HFF-Myc (cell line): ENCODE results near the gene ABCA13.

ENCODE experiments used
- DNase-seq: peaks from one replicate; pipeline ENCODE4 v3.0.0-alpha.2; 2011; ENCODE audit warnings: low read depth; ENCODE audit errors: extremely low read depth
- H3K4me3 ChIP-seq: replicated peaks from 2 replicates; pipeline ENCODE4 v1.5.1; 2011; ENCODE audit warnings: low read depth, mild to moderate bottlenecking, control low read depth, low read length
- TF ChIP-seq, protein P1 (sequence below): IDR thresholded peaks from 2 replicates; pipeline ENCODE4 v1.5.1; 2012; ENCODE audit warnings: mild to moderate bottlenecking, low read depth, low read length, control low read depth; ENCODE audit errors: missing control alignments

Gene ABCA13

DNA sequence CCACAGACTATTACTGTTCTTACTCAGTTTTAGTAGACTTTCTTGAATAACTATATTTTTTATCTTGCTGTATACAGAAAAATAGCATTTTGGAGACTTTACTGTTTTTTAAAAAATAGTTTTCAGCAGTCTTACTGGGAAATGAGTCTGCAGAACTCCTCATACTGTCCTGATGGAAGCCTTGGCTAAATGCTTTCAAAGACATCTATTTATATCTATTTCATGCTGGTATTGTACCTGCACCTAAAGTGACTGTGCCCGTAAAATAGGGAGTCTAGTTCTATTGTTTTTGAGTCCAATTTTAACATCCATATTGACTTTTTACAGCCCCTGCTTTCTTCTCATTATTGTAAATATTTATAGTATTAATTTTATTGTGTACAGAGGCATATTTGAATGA lies 464.5 kb downstream of the ABCA13 start:
- no peak for DNase-seq
- H3K4me3 ChIP-seq, result no peak overlapping the region
- TF ChIP-seq, protein P1, sequence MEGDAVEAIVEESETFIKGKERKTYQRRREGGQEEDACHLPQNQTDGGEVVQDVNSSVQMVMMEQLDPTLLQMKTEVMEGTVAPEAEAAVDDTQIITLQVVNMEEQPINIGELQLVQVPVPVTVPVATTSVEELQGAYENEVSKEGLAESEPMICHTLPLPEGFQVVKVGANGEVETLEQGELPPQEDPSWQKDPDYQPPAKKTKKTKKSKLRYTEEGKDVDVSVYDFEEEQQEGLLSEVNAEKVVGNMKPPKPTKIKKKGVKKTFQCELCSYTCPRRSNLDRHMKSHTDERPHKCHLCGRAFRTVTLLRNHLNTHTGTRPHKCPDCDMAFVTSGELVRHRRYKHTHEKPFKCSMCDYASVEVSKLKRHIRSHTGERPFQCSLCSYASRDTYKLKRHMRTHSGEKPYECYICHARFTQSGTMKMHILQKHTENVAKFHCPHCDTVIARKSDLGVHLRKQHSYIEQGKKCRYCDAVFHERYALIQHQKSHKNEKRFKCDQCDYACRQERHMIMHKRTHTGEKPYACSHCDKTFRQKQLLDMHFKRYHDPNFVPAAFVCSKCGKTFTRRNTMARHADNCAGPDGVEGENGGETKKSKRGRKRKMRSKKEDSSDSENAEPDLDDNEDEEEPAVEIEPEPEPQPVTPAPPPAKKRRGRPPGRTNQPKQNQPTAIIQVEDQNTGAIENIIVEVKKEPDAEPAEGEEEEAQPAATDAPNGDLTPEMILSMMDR, result no peak

DNA sequence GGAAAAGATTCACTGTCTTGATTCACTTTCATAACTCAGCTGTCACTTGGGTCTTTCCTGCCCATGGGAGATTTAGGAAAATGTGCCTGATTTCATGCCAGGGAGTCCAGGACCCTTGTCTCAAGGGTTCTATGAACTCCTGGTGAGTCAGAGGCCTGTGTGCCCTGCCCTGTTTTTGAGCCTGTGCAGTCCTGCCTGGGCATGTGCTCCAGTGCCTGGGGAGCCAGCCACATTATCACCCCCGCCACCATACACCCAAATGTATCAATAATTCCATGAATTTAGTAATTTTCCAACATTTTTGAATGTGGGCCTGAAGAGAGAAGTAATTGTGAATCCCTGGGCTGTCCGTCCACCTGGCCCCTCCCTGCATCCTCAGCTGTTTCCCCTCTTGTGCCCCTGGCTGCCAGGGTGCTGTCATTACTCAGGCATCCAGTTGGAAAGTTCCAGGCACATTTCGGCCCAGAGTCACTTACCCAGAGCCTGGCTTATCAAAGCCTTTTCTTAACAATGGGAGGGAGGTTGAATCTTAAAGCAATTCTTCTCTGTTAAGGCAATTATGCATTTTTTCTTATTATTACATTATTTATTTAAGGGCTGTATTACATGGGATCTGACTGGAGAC lies 465.2 kb downstream of the ABCA13 start:
- TF ChIP-seq, protein P1, result no peak
- DNase-seq, result no peak
- H3K4me3 ChIP-seq, result no peak overlapping the region

DNA sequence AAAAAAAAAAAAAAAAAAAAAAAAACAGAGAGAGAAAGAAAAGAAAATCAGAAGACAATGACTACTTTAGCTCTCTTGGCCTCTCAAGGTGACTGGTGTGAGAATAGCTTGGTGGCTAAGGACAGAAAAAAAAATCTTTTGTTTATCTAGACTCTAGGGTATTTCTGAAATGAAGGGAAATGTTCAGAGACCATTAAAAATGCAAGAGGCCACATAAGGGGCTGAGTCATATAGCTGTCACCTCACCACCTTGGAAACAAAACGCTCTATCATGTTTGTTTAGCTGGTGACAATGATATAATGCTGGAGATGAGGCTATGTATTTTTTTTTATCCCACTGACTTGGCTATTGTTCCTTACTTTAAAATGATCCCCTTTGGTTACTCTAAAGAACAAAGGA lies 466.1 kb downstream of the ABCA13 start:
- DNase-seq, result no peak

DNA sequence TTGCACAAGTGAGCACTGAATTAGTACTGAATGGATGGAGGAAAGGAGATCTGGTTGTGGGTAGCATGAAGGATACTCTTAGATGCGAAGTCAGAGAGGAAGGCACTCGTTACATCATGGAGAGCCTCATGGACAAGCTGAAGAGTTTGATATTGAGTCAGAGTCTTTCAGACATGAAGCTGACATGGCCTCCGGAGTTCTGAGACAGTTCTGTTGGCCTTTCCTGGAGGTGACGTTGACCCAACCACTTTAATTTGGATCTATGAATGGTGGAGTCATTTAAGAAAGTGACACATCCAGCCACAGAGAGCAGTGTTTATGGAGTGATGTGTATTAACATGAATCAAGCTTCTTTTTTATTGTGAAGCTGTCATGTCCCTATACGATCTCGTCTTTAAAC lies 466.8 kb downstream of the ABCA13 start:
- TF ChIP-seq, protein P1, result no peak
- H3K4me3 ChIP-seq, result no peak overlapping the region
- no peak for DNase-seq

More for the DNA sequence above, 466.1 kb downstream of the ABCA13 start:
- no peak overlapping the region for H3K4me3 ChIP-seq
- TF ChIP-seq, protein P1, result no peak

DNA sequence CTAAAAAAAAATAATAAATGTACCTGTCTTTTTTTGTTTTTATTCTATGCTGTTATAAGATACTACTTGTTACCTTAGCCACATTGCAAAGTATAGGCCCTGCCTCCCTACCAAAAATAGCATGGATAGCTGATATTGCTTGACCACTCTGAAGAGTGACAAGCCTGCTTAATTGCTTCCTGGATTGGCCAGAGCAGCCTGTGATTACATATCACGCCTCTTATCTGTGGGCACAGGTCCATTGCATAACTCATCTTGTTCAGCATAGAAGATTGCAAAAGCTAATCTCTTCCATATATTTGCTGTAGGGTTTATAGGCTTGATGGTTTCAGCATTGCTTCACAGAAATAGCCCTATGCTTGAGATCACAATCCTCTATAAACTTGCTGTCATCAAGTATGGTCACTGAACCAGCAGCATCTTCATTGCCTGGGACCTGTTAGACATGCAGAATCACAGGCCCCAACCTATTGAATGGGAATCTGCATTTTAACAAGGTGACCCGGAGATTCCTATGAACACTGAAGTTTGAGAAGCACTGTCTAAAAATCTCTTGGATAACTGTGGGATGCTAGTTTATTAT lies 472.3 kb downstream of the ABCA13 start:
- no peak overlapping the region for H3K4me3 ChIP-seq
- DNase-seq, result no peak
- TF ChIP-seq, protein P1, result no peak

DNA sequence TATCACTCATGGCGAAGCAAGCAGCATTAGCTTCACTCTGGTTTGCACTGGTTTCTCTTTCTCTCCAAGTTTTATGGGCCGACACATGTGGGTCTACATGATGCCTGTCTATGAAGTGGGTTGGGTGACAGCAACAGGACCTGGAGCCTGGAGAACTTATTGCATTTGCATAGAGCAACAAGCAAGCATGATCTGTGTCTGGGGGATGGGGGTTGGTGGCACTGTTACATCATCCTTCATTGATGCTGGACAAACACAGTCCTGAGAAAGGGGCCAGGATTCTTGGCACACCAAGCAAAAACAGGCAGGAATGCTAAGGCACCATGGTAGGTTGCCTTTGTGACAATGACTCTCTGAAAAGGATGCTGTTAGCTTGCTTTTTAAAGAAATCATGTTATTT lies 486.9 kb downstream of the ABCA13 start:
- TF ChIP-seq, protein P1, result no peak
- no peak for DNase-seq
- H3K4me3 ChIP-seq, result no peak overlapping the region
